B cell (primary cell): ENCODE data around the gene ZNF423. TPM values are rescaled to one million over a fixed set of nuclear protein-coding genes. Genes with fewer than 3 reads are reported as not detected.

ENCODE experiments used
- ATAC-seq: fragments of 200-7000 bp; cut with Tn5 transposase; one replicate; pipeline ENCODE4 v1.10.0; 2021; ENCODE audit warnings: low read depth, mild to moderate bottlenecking, moderate number of reproducible peaks, moderate library complexity
- CTCF ChIA-PET: fragments of 350-600 bp; sonication (Branson Sonifier 250); formaldehyde crosslinking; loops from one replicate; lab custom pipeline; 2021; ENCODE audit warnings: antibody characterized with exemption, inconsistent platforms; lab: Charles Lee
- POLR2A ChIA-PET: fragments of 350-600 bp; sonication (Branson Sonifier 250); formaldehyde crosslinking; loops from one replicate; lab custom pipeline; 2021; ENCODE audit warnings: antibody characterized with exemption; lab: Charles Lee
- DNase-seq: peaks from one replicate; pipeline ENCODE4 v3.0.0; 2013
- H2AFZ ChIP-seq: 2 replicates; pipeline ENCODE4 v1.6.1; 2012; ENCODE audit warnings: mild to moderate bottlenecking, low read depth, low read length; ENCODE audit not compliant: insufficient read depth, poor library complexity, severe bottlenecking
- H3K27ac ChIP-seq, 2 donors: 1 replicate in 1 of 2; 2 replicates in 1 of 2; pipeline ENCODE4 v1.5.1; 2012 to 2013; ENCODE audit warnings: low read length in 2 of 2, mild to moderate bottlenecking in 2 of 2, moderate library complexity in 1 of 2
- H3K27me3 ChIP-seq, 4 experiments: fragments of 200-600 bp in 1 of 4; sonication (generic) in 1 of 4; replicated peaks in 1 of 4; 1 replicate in 2 of 4; 2 replicates in 2 of 4; pipeline versions ENCODE4 v1.6.1 to v1.7.0; 2013 to 2016; ENCODE audit warnings: low read length in 3 of 4, mild to moderate bottlenecking in 2 of 4, mixed read lengths in 1 of 4, moderate library complexity in 1 of 4; ENCODE audit not compliant: insufficient read depth in 4 of 4, control insufficient read depth in 3 of 4; ENCODE audit errors: control extremely low read depth in 1 of 4
- H3K36me3 ChIP-seq, 2 experiments: replicated peaks in 1 of 2; 1 replicate in 1 of 2; 2 replicates in 1 of 2; pipeline versions ENCODE4 v1.6.1 to v1.7.1; 2013; ENCODE audit warnings: low read length in 1 of 2; ENCODE audit not compliant: insufficient read depth in 2 of 2, control insufficient read depth in 1 of 2; ENCODE audit errors: control extremely low read depth in 1 of 2, extremely low read depth in 1 of 2
- H3K4me1 ChIP-seq, 2 donors: fragments of 200-600 bp in 1 of 2; sonication (generic) in 1 of 2; 1 replicate in 1 of 2; 2 replicates in 1 of 2; pipeline versions ENCODE4 v1.5.1 to v1.6.1; 2013 to 2017; ENCODE audit warnings: low read length in 2 of 2; ENCODE audit not compliant: control insufficient read depth in 2 of 2, insufficient read depth in 2 of 2
- H3K4me2 ChIP-seq: replicated peaks from 2 replicates; pipeline ENCODE3; 2012; ENCODE audit warnings: mild to moderate bottlenecking, low read depth, low read length; ENCODE audit not compliant: poor library complexity, severe bottlenecking
- H3K4me3 ChIP-seq, 5 experiments: fragments of 200-600 bp in 1 of 5; sonication (generic) in 1 of 5; 1 replicate in 3 of 5; 2 replicates in 2 of 5; pipeline versions ENCODE4 v1.5.1 to v1.7.0; 2011 to 2016; ENCODE audit warnings: low read length in 4 of 5, mild to moderate bottlenecking in 4 of 5, low read depth in 2 of 5, control low read depth in 1 of 5, moderate library complexity in 1 of 5; ENCODE audit not compliant: insufficient read depth in 1 of 5; ENCODE audit errors: control extremely low read depth in 1 of 5, extremely low read depth in 1 of 5
- H3K79me2 ChIP-seq: fragments of 200-600 bp; sonication (generic); one replicate; pipeline ENCODE4 v1.6.0; 2016; ENCODE audit warnings: low read length; ENCODE audit not compliant: control insufficient read depth, insufficient read depth
- H3K9ac ChIP-seq: fragments of 200-600 bp; sonication (generic); 2 replicates; pipeline ENCODE4 v1.6.1; 2017; ENCODE audit warnings: mild to moderate bottlenecking, low read length, moderate library complexity
- H3K9me3 ChIP-seq, 3 donors: one replicate each; pipeline versions ENCODE4 v1.6.1 to v1.7.1; 2013; ENCODE audit warnings: low read length in 2 of 3; ENCODE audit not compliant: control insufficient read depth in 2 of 3, insufficient read depth in 1 of 3; ENCODE audit errors: control extremely low read depth in 1 of 3
- H4K20me1 ChIP-seq: 2 replicates; pipeline ENCODE4 v1.6.0; 2012; ENCODE audit warnings: mild to moderate bottlenecking, low read length; ENCODE audit not compliant: insufficient read depth, control insufficient read depth, poor library complexity, severe bottlenecking
- H3K27ac Mint-ChIP-seq: one replicate; pipeline ENCODE4 v1.8.0; 2021; ENCODE audit warnings: mixed read lengths
- H3K27me3 Mint-ChIP-seq: one replicate; pipeline ENCODE4 v1.8.0; 2021; ENCODE audit warnings: mixed read lengths
- H3K4me1 Mint-ChIP-seq: one replicate; pipeline ENCODE4 v1.8.0; 2021; ENCODE audit warnings: mixed read lengths
- H3K4me3 Mint-ChIP-seq: one replicate; pipeline ENCODE4 v1.8.0; 2021; ENCODE audit warnings: mixed read lengths
- H3K9me3 Mint-ChIP-seq: one replicate; pipeline ENCODE4 v1.8.0; 2022; ENCODE audit warnings: mixed read lengths; ENCODE audit not compliant: insufficient read depth
- EZH2 ChIP-seq: IDR thresholded peaks from 2 replicates; pipeline ENCODE4 v1.6.1; 2012; ENCODE audit warnings: borderline replicate concordance, low read depth, mild to moderate bottlenecking, moderate library complexity, low read length; ENCODE audit not compliant: insufficient read depth, poor library complexity, severe bottlenecking
- WGBS: methylation state at CpG from one replicate; pipeline ENCODE4 v1.1.5; 2013; ENCODE audit warnings: missing lambda C conversion rate; ENCODE audit not compliant: insufficient coverage; 5-methylcytosine and 5-hydroxymethylcytosine counted together
- intact Hi-C: fragments of 100-400 bp; cut with micrococcal nuclease; formaldehyde crosslinking; loops from one replicate; pipeline ENCODE4 v1.10.0; 2022
- polyA plus RNA-seq: library from polyadenylated mRNA; depleted of rRNA; stranded (reverse); fragments of >200 nt; gene quantifications from 2 replicates; pipeline ENCODE4 v1.2.3, GENCODE V29; 2012
- total RNA-seq, 2 donors: library from RNA; stranded (reverse); fragments of 120-200 nt in 1 of 2; gene quantifications; 1 replicate in 1 of 2; 2 replicates in 1 of 2; pipeline versions ENCODE4 v1.2.3 to v1.2.4, GENCODE V29; 2013 to 2022
- TF ChIP-seq, protein P1 (sequence below): fragments of 200-600 bp; IDR thresholded peaks from one replicate; pipeline ENCODE4 v1.8.0; 2022; ENCODE audit warnings: antibody characterized with exemption, mild to moderate bottlenecking

Gene ZNF423
- total and polyA plus RNA-seq, 2 donors (not counting 1 experiment from before 2014, with no cell fraction given) = not detected

DNA sequence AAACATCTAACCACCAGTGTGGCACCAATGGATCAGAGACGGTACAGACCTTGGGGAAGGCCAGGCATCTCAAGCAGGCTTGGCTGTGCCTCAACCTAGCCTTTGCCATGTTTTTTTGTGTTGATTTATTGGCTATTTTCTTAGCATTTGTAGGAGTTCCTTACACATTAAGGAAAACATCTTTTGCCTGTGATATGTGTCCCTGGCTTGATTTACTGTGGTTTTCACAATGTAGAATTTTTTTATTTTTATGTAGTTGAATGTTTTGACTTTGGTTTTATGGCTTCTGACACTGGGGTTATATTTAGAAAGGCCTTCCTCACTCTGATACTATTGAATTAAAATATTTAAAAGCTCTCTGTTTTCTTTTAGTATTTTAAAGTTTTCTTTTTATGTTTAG, 132.6 kb downstream of the ZNF423 start:
- no peak for ATAC-seq
- Histone ChIP-seq H3K27me3 (no peaks in the 10 kb centered on the region), H3K4me2 (no peak overlapping the region), H3K4me1 (no peaks in the 10 kb centered on the region), H3K36me3 (no peaks in the 10 kb centered on the region), H3K9ac (no peak overlapping the region), H3K27ac (no peak overlapping the region), H3K79me2 (no peaks in the 10 kb centered on the region), H3K9me3 (no peaks in the 10 kb centered on the region), H3K4me3 (no peak overlapping the region), H4K20me1 (no peaks in the 10 kb centered on the region), H2AFZ (no peak overlapping the region)
- Mint-ChIP-seq H3K27me3 (no peaks in the 10 kb centered on the region), H3K27ac (no peak overlapping the region), H3K4me3 (no peak overlapping the region), H3K9me3 (peaks cover 2% of the 10 kb centered on the region), H3K4me1 (peaks cover 1% of the 10 kb centered on the region)
- POLR2A ChIA-PET = no interaction called here
- TF ChIP-seq, protein P1, sequence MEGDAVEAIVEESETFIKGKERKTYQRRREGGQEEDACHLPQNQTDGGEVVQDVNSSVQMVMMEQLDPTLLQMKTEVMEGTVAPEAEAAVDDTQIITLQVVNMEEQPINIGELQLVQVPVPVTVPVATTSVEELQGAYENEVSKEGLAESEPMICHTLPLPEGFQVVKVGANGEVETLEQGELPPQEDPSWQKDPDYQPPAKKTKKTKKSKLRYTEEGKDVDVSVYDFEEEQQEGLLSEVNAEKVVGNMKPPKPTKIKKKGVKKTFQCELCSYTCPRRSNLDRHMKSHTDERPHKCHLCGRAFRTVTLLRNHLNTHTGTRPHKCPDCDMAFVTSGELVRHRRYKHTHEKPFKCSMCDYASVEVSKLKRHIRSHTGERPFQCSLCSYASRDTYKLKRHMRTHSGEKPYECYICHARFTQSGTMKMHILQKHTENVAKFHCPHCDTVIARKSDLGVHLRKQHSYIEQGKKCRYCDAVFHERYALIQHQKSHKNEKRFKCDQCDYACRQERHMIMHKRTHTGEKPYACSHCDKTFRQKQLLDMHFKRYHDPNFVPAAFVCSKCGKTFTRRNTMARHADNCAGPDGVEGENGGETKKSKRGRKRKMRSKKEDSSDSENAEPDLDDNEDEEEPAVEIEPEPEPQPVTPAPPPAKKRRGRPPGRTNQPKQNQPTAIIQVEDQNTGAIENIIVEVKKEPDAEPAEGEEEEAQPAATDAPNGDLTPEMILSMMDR = no peak
- TF ChIP-seq EZH2 = no peak
- no CpG with 5 or more reads among the region's 1 CpG for WGBS
- CTCF ChIA-PET = no interaction called here
- DNase-seq = no peak
- intact Hi-C loops = no loop called here

DNA sequence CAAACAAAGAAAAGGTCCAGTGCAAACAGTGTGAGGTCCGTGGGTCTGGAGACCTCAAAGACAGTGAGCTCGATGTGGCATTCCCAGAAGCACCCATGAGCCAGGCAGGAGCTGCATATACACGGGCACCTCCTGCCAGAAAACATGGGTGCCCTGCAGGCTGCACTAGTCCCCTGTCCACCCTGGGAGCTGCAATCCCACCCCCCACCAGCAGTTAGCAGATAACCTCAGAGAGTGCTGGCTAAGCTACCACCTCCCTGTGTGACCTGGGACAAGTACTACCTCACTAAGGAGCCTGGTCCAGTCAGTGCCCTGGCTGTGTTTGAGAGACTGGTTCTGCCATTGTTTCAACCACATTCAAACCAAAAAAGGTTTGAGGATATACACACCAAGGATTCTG, 135.7 kb downstream of the ZNF423 start:
- no peaks in the 10 kb centered on the region for H3K79me2 ChIP-seq
- no peak overlapping the region for H2AFZ ChIP-seq
- H4K20me1 ChIP-seq = no peaks in the 10 kb centered on the region
- intact Hi-C loops = no loop called here
- CTCF ChIA-PET = no interaction called here
- TF ChIP-seq, protein P1 = no peak
- no peak for TF ChIP-seq EZH2
- H3K27me3 ChIP-seq = no peaks in the 10 kb centered on the region
- H3K27ac ChIP-seq = no peak overlapping the region
- H3K27ac Mint-ChIP-seq = no peak overlapping the region
- DNase-seq (no peak), ATAC-seq (no peak)
- WGBS = 97% methylated on average over 3 of the region's 3 CpGs
- H3K36me3 ChIP-seq = no peaks in the 10 kb centered on the region
- H3K4me1 Mint-ChIP-seq = no peaks in the 10 kb centered on the region
- H3K4me3 ChIP-seq = no peak overlapping the region
- H3K4me3 Mint-ChIP-seq = no peak overlapping the region
- peaks cover 2% of the 10 kb centered on the region for H3K9me3 Mint-ChIP-seq
- POLR2A ChIA-PET = no interaction called here
- H3K4me1 ChIP-seq = no peaks in the 10 kb centered on the region
- no peaks in the 10 kb centered on the region for H3K27me3 Mint-ChIP-seq
- H3K9ac ChIP-seq = no peak overlapping the region
- H3K9me3 ChIP-seq = no peaks in the 10 kb centered on the region
- H3K4me2 ChIP-seq = no peak overlapping the region
